PC-9 (cell line): ENCODE results near the gene KLHDC9.

Experiments used
- EZH2 ChIP-seq: fragments of 200-600 bp; sonication (generic); IDR thresholded peaks from 2 replicates; pipeline ENCODE4 v1.8.0; 2017; ENCODE audit warnings: antibody characterized with exemption, low read depth
- TF ChIP-seq, protein P1 (sequence below): fragments of 200-600 bp; sonication (generic); conservative IDR thresholded peaks from 2 replicates; pipeline ENCODE4 v1.6.1; 2017; ENCODE audit warnings: mixed run types, antibody characterized with exemption, mild to moderate bottlenecking, moderate library complexity

DNA sequence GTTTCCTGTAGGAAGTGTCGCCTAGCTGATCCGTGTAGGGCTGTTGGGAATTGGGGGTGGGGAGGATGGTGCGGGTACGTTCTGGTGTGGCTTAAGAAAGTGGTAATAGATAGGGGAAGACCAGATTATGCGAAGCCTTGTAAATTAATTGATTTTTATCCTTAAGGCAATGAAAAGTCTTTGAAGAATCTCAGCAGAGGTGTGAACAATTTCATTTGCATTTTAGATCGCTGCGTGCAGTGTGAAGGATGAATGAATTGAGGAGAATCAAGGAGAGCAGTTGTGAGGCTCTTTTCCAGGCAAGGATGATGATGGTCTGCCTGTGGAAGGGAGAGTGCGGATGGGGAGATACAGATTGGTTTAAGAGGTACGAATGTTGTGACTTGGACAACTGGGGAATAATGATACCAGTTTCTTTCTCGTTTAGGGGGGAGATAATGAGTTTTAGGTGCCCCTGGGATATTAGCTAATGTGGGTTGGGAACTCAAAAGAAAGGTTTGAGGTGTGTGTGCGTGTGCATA, 35.1 kb downstream of the KLHDC9 start:
- TF ChIP-seq, protein P1, sequence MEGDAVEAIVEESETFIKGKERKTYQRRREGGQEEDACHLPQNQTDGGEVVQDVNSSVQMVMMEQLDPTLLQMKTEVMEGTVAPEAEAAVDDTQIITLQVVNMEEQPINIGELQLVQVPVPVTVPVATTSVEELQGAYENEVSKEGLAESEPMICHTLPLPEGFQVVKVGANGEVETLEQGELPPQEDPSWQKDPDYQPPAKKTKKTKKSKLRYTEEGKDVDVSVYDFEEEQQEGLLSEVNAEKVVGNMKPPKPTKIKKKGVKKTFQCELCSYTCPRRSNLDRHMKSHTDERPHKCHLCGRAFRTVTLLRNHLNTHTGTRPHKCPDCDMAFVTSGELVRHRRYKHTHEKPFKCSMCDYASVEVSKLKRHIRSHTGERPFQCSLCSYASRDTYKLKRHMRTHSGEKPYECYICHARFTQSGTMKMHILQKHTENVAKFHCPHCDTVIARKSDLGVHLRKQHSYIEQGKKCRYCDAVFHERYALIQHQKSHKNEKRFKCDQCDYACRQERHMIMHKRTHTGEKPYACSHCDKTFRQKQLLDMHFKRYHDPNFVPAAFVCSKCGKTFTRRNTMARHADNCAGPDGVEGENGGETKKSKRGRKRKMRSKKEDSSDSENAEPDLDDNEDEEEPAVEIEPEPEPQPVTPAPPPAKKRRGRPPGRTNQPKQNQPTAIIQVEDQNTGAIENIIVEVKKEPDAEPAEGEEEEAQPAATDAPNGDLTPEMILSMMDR: no peak; the same call in 1 of the 2 replicates
- no peak for TF ChIP-seq EZH2
